ENCODE data around the gene POLE.
"Not testable (repeated sequence)": the region's sequence is repeated elsewhere in the genome, so short reads cannot be mapped to it uniquely, and the experiment has no call there.

POLE gene

GRCh38 chr12:132610051-132610759 is 76.9 kb downstream of the POLE start, which contains the start of gene LRCOL1:
Gene LRCOL1, minus strand, starts transcription at chr12:132610582. Its CDS starts 4,331 bp downstream, at chr12:132606251.
- DNase-seq = no peak

DNA sequence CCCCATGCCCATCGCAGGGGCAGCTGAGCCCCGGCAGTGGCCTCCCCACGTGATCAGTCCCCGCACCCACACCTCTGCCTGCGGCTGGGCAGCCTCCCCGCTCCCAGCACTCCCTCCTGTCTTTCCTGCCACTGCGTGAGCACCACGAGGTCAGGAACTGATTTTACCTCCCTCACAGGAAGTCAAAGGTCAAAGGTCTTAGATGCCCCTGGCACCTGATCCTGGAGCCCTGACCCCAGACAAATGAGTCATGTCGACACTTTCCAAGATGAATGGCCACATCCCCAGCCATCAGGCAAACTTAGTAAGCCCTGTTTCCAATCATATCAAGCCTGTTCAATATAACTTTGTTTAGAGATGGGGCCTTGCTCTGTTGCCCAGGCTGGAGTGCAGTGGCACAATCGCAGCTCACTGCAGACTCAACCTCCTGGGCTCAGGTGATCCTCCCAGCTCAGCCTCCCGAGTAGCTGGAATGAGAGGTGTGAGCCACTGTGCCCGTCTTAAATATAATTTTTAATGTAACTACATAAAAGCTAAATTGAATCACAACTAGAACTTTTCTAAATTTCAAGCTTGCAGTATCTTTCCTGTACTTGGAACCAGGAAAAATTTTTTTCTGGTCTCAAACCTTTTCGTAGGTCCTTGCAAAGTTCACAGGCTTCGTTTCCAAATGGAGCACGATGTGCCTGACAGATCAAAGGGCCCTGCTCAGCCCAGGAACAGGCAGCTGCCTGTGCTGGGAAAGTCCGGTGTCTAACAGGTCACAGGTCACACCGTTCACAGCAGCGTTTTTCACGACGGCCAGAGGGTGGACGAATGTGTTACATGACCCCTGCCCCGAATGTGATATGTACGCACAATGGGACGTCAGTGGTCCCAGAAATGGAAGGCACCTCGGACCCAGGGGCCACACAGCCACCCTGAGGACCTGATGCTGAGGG is 78.6 kb downstream of the POLE start:
- DNase-seq = no peak

GRCh38 chr12:132606927-132607326 is 80.2 kb downstream of the POLE start:
- no peak for DNase-seq

GRCh38 chr12:132606466-132606865 is 80.7 kb downstream of the POLE start:
- no peak for DNase-seq

DNA sequence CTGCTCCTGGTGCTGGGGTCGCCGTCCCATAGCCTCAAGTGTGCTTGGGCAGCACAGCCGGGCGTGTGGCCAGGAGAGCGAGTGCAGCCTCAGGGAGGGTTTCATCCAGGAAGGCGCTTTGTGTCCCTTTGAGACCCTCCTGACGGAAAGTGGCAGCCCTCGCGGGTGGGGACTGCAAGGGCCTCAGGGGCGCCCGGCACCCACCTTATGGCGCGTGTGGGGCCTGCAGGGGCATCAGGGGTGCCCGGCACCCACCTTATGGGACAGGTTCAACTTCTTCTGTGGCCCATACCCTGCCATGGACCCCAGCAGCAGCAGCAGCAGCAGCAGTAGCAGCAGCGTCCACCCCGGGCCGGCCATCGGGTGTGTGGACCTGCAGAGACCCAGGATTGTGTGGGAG is 81.2 kb downstream of the POLE start:
- DNase-seq = no peak

- no peak for DNase-seq
Measured at GRCh38 chr12:132604668-132605441, 82.3 kb downstream of the POLE start.

DNA sequence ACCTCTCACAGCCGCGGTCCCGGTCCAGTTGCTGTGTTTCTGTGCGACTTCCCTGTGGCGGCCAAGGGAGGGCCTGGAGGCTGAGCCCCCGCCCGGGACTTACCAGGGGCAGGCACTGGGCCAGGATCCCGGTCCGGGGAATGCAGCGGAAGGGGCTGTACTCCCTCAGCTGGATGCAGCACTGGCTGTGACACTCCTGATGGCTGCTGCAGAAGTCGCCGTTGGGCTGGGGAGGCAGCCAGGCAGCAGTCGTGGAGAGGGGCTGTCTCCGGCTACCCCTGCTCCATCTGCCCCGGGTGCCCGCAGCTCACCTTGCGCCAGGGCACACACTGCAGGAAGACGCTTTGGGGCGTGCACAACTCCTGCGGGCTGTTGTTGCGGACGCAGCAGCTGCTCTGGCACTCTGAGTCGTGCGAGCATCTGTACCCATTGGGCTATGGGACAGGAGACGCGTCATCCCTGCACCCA is 83.0 kb downstream of the POLE start:
- DNase-seq = no peak

DNA sequence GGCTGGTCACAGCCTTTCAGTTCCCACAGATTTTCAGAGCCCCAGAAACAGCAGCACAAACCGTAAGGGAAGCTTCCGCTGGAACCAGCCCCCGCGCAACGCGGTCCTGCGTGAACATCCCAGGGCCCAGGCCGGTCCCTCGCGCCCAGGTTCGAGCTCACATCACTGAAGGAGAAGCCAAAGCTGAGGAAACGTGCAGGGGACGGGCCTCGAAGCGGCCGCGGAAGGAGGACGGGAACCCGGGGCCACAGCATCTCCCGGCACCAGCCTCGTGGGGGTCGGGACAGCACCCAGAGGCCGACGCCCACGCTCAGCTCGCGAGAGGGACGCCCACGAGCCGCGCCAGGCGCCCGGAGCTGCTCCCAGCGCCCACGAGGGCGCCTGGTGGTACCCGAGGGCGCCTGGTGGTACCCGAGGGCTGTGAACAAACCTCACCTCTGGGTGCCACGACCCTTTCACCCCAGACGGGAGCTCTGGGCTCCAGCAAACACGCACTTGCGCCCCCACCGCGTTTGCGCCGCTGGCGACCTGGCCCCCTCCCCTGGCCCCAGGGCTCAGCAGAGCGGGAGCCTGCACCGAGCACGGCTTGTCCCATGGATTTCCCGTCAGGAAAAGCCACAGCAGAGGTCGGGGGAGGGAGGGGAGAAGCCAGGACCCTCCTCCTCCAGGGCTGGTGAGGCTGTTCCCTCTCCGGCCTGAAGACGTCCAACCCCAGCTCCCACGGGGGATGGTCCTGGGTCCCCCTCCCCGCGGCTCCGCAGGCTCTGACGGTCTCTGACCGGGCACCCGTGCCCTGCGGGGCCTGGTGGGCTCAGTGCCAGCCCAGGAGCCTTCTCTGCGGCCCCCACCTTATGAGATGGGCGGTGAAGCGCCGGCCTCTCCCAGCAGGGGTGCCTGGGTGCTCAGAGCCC is 83.6 kb downstream of the POLE start:
- DNase-seq = no peak

DNA sequence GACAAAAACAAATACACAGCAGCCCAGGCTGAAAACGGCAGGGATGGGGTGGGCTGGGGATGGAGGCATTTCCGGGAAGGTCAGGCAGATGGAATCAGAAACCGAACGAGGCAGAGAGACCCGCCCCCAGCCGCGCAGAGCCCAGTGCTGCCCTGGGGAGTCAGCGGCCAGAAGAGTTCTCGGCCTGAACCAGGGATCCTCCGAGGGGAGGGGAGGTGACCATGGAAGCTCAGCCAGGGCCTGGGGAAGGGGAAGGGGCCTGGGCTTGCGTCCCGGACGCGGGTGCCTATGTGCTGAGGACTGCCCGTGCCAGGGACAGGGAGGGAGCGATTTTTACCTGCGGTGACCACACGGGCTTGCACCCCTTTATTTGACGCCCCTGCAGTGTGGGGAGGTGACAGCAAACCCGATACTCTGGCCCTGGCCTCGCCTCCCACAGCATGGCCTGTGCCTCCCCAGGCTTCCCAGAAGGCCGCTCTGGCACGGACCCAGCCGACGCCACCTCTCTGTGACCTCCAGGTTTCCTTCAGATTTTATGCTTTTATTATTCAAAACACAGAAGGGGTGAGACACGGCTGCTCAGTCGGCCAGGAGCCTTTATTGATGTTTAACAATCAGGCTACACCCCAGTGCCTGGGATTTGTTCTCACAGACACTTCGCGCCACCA is 84.4 kb downstream of the POLE start:
- DNase-seq = no peak

GRCh38 chr12:132601171-132601883 is 85.8 kb downstream of the POLE start:
- no peak for DNase-seq

DNA sequence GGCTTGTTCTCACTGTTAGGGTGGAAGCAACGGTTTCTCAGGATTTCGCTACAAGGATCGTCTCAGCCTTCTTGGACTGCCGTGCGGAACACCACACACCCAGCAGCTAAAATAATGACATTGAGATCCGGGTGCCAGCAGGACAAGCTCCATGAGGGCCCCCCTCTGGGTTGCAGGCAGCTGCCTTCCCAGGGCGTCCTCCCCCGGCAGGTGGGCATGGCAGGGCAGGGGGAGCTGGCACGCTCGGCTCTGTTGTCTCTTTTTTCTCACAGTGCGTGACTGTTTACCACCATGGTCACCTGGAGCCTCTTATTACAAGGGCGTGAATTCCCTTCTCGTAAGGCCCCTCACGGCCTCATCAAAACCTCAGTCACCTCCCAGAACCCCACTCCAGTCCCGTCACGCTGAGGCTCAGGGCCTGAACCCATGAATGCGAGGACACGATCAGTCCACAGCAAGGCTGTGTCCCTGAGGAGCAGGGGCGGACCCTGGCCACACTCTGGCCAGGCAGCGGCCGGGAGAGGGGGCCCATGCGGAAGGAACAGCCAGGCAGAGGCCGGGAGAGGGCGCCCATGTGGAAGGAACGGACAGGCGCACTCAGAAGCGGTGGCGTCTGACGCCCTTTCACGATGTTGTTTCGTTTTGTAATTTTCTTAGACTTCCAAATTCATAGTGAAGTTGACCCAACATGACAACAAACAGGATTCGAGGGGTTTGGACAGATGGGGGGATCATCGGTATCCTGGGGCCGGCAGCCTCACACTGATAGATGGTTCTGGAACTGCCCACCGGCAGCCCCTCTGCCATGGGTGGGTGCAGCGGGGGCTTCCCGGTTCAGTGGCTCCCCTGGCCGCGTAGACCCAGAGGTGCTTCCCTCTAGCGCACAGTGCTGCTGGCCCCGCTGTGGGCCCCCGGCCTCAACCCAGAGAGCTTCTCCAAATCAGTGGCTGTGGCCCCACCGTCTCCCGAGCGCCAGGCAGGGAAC is 86.8 kb downstream of the POLE start:
- peak in 1 of 4 experiments; percentile 29 for DNase-seq

DNA sequence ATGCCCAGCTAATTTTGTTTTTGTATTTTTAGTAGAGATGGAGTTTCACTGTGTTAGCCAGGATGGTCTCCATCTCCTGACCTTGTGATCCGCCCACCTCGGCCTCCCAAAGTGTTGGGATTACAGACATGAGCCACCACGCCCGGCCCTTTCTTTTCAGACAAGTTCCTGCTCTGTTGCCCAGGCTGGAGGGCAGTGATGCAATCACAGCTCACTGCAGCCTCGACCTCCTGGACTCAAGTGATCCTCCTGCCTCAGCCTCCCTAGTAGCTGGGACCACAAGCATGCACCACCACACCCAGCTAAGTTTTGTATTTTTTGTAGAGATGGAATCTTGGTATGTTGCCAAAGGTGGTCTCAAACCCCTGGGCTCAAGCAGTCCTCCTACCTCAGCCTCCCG is 87.6 kb downstream of the POLE start:
- not testable (repeated sequence) for DNase-seq

GRCh38 chr12:132597333-132598316 is 89.5 kb downstream of the POLE start:
- DNase-seq = peak in 2 of 4 experiments; percentile 26 to 30

GRCh38 chr12:132596016-132596415 is 91.1 kb downstream of the POLE start:
- no peak for DNase-seq

DNA sequence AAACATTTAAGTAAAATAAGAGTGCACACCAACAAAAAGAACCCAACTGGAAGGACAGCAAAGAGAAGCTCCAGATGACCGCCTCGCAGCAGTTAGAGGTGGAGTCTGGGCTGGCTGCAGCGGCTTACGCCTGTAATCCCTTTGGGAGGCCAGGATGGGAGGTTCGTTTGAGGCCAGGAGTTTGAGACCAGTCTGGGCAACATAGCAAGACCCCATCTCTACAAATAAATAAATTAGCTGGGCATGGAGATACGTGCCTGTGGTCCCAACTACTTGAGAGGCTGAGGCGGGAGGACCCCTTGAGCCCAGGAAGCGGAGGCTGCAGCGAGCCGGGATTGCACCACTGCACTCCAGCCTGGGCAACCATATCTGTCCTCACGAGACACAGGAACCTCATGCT is 92.0 kb downstream of the POLE start:
- DNase-seq = no peak

GRCh38 chr12:132593938-132594358 is 93.2 kb downstream of the POLE start:
- no peak for DNase-seq

DNA sequence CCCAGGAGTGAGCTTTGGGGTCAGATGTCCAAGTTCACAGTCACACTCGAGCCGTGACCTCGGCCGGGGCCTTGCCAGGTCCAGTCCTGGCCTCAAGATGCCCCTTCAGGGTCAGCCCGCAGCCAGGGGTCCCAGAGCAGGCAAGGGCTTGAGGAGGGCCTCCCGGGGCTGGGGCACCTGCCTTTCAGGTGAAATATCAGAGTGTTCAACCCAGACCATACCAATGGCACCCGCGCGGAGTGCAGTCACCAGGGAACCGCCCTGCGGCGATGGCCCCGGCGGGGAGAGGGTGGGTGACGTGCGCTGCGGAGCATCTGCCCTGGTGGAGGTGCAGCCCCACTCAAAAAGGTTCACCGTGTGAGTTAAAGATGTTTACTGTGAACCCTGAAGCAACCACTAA is 93.6 kb downstream of the POLE start:
- DNase-seq = no peak

DNA sequence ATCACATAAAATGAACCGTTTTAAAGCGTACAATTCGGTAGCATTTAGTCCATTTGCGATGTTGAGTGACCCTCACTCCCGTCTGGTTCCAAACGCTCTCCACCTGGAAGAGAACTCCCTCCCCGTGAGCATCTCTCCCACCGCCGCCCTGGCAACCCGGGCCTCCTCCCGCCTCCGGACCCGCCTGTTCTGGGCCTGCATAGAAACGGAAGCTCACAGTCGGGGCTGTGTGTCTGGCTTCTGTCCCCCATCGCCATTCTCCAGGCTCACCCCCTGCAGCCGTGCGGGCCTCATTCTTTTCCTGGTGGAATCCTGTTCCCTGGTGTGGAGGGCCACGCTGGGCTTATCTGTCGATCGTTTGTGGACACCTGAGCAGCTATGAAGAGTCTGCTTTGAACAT is 94.1 kb downstream of the POLE start:
- DNase-seq = no peak

Data from activated naive CD4-positive, alpha-beta T cell (primary cell).